DMS114 treated with DMSO at 0.1 percent for 48 hours (cell line): ENCODE measurements around the gene CUL3.
"Not testable (repeated sequence)": the region's sequence is repeated elsewhere in the genome, so short reads cannot be mapped to it uniquely, and the experiment has no call there.

ENCODE experiments used
- DNase-seq: peaks from one replicate; lab custom pipeline; 2025; ENCODE audit not compliant: unreplicated experiment; lab: John Stamatoyannopoulos, UW

The CUL3 gene

GRCh38 chr2:224545884-224546644 lies 39.1 kb downstream of the CUL3 start:
- DNase-seq: no peak

- no peak for DNase-seq
Measured at GRCh38 chr2:224543939-224544338, 41.2 kb downstream of the CUL3 start.

- no peak for DNase-seq
Measured at GRCh38 chr2:224538561-224539138, 46.5 kb downstream of the CUL3 start.

- DNase-seq: no peak
Measured at GRCh38 chr2:224532931-224533330, 52.2 kb downstream of the CUL3 start.

GRCh38 chr2:224532441-224532840 lies 52.7 kb downstream of the CUL3 start:
- no peak for DNase-seq

- no peak for DNase-seq
Measured at GRCh38 chr2:224528171-224528570, 57.0 kb downstream of the CUL3 start.

- no peak for DNase-seq
Measured at GRCh38 chr2:224525774-224526173, 59.4 kb downstream of the CUL3 start.

- DNase-seq: no peak
Measured at GRCh38 chr2:224524657-224525056, 60.5 kb downstream of the CUL3 start.

- DNase-seq: no peak
Measured at GRCh38 chr2:224523626-224524577, 61.3 kb downstream of the CUL3 start.

- DNase-seq: not testable (repeated sequence)
Measured at GRCh38 chr2:224522483-224522882, 62.7 kb downstream of the CUL3 start.

GRCh38 chr2:224520064-224520463 lies 65.1 kb downstream of the CUL3 start:
- no peak for DNase-seq

- no peak for DNase-seq
Measured at GRCh38 chr2:224518806-224519580, 66.2 kb downstream of the CUL3 start.

GRCh38 chr2:224517963-224518362 lies 67.2 kb downstream of the CUL3 start:
- DNase-seq: no peak

- DNase-seq: not testable (repeated sequence)
Measured at GRCh38 chr2:224516393-224516792, 68.8 kb downstream of the CUL3 start.

GRCh38 chr2:224513991-224514390 lies 71.2 kb downstream of the CUL3 start:
- DNase-seq: no peak

- DNase-seq: no peak
Measured at GRCh38 chr2:224507789-224508188, 77.4 kb downstream of the CUL3 start.

GRCh38 chr2:224506494-224506893 lies 78.7 kb downstream of the CUL3 start:
- DNase-seq: no peak

- no peak for DNase-seq
Measured at GRCh38 chr2:224498991-224499390, 86.2 kb downstream of the CUL3 start.

GRCh38 chr2:224492531-224492930 lies 92.6 kb downstream of the CUL3 start:
- no peak for DNase-seq

GRCh38 chr2:224487940-224488339 lies 97.2 kb downstream of the CUL3 start:
- not testable (repeated sequence) for DNase-seq
